HFFc6 (cell line): ENCODE results near the gene TMCO4. TPM values are rescaled to one million over a fixed set of nuclear protein-coding genes. Genes with fewer than 3 reads are reported as not detected.

Experiments used
- DNase-seq: peaks from one replicate; pipeline ENCODE4 v3.0.0-alpha.2; 2018
- H3K27ac Mint-ChIP-seq: 2 replicates; pipeline ENCODE4 v1.8.0; 2020; ENCODE audit warnings: mild to moderate bottlenecking, mixed read lengths
- H3K27me3 Mint-ChIP-seq: 2 replicates; pipeline ENCODE4 v1.8.0; 2021; ENCODE audit warnings: mild to moderate bottlenecking, moderate library complexity, mixed read lengths; ENCODE audit not compliant: insufficient read depth
- H3K36me3 Mint-ChIP-seq: 2 replicates; pipeline ENCODE4 v1.8.0; 2021; ENCODE audit warnings: low read depth, mixed read lengths
- H3K4me1 Mint-ChIP-seq: 2 replicates; pipeline ENCODE4 v1.8.0; 2020; ENCODE audit warnings: low read depth, mixed read lengths
- H3K4me3 Mint-ChIP-seq: 2 replicates; pipeline ENCODE4 v1.8.0; 2020; ENCODE audit warnings: mild to moderate bottlenecking, moderate library complexity, mixed read lengths
- H3K9me3 Mint-ChIP-seq: 2 replicates; pipeline ENCODE4 v1.8.0; 2020; ENCODE audit warnings: mild to moderate bottlenecking, mixed read lengths
- total RNA-seq, 6 experiments: library from RNA; stranded (reverse); fragmentation: NEBNext Ultra II Directional; extraction: Animal tissue kit (Norgen Biotek cat#: 25700); gene quantifications; 2 replicates in 1 of 6; 3 replicates in 5 of 6; pipeline ENCODE4 v1.2.3, GENCODE V29; 2021
- TF ChIP-seq, protein P1 (sequence below): fragments of 200-600 bp; sonication (generic); IDR thresholded peaks from 2 replicates; pipeline ENCODE4 v1.5.0; 2021; ENCODE audit warnings: antibody characterized with exemption, mild to moderate bottlenecking

The TMCO4 gene
- total RNA-seq, 6 experiments from 2014 or later, result 17.4 to 30.6 (median 27.8) TPM

DNA sequence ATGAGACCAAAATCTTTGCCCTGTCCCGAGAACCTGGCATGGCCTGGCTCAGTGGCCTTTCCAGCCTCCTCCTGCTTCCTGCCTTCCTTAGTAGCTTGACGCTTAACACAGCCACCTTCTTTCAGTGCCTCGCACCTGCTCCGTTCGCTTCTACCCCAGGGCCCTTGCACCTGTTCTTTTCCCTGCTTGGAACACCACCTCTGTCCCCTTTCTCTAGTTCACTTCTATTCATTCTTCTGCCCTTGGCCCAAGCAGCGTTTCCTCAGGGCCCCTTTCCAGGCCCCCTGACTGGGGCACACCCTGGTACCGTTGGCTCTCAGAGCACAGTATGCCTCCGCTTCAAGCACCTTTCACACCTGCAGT, 144.0 kb downstream of the TMCO4 start:
- H3K4me3 Mint-ChIP-seq, result no peak overlapping the region
- no peak overlapping the region for H3K27ac Mint-ChIP-seq
- TF ChIP-seq, protein P1, sequence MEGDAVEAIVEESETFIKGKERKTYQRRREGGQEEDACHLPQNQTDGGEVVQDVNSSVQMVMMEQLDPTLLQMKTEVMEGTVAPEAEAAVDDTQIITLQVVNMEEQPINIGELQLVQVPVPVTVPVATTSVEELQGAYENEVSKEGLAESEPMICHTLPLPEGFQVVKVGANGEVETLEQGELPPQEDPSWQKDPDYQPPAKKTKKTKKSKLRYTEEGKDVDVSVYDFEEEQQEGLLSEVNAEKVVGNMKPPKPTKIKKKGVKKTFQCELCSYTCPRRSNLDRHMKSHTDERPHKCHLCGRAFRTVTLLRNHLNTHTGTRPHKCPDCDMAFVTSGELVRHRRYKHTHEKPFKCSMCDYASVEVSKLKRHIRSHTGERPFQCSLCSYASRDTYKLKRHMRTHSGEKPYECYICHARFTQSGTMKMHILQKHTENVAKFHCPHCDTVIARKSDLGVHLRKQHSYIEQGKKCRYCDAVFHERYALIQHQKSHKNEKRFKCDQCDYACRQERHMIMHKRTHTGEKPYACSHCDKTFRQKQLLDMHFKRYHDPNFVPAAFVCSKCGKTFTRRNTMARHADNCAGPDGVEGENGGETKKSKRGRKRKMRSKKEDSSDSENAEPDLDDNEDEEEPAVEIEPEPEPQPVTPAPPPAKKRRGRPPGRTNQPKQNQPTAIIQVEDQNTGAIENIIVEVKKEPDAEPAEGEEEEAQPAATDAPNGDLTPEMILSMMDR, result no peak
- peaks cover 60% of the 10 kb centered on the region for H3K4me1 Mint-ChIP-seq
- DNase-seq, result no peak
- H3K27me3 Mint-ChIP-seq, result peaks cover 2% of the 10 kb centered on the region; the same call in 1 of the 2 replicates
- no peaks in the 10 kb centered on the region for H3K9me3 Mint-ChIP-seq
- H3K36me3 Mint-ChIP-seq, result peaks cover 5% of the 10 kb centered on the region; the same call in 1 of the 2 replicates

DNA sequence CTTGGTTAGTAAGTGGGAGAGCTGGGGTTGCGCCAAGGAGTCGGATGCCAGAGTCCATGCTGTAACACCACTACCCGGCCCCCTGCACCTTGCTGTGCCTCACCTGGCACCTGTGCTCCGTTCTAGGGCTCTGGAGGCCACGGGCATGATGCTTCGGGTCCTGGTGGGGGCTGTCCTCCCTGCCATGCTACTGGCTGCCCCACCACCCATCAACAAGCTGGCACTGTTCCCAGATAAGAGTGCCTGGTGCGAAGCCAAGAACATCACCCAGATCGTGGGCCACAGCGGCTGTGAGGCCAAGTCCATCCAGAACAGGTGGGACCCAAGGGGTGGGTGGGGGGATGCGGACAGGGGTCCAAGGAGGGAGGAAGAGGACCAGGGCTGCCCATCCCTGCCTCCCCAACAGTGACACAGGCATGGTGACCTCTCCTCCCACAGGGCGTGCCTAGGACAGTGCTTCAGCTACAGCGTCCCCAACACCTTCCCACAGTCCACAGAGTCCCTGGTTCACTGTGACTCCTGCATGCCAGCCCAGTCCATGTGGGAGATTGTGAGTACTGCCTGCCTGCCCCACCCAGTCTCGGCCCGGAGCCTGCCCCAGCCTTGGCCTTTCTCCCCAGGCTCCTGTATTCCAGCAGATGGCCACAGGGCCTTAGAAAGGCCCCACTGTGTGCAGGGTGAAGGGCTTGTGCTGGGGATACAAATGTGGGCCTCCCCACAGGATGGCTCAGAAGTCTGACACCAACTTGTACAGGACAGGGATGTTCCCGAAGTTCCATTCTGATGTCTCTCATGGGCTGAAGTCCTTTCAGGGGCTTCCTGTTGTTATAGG, 144.6 kb downstream of the TMCO4 start:
- peaks cover 60% of the 10 kb centered on the region for H3K4me1 Mint-ChIP-seq
- DNase-seq, result no peak
- peaks cover 2% of the 10 kb centered on the region; the same call in 1 of the 2 replicates for H3K27me3 Mint-ChIP-seq
- TF ChIP-seq, protein P1, result no peak
- H3K9me3 Mint-ChIP-seq, result no peaks in the 10 kb centered on the region
- H3K36me3 Mint-ChIP-seq, result peaks cover 5% of the 10 kb centered on the region; the same call in 1 of the 2 replicates
- peak overlapping the region; percentile 75; the same call in 1 of the 2 replicates for H3K27ac Mint-ChIP-seq
- H3K4me3 Mint-ChIP-seq, result no peak overlapping the region

DNA sequence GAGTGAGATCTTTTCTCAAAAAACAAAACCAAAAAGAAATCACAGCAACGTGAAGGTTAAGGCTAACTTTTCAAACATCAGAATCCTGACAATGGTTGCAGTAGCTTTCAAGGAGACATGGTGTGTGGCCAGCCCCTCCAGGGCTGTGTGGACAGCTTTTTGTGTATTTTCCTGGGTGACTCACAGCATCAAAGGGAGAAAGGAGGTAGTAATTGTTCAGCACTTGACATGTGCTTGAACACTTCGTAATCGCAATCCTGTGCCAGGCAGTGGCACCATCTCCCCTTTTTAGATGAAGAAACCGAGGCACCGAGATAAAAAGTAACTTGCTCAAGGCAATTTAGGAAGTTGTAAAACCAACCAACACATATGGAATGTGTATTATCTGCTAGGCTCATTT, 145.3 kb downstream of the TMCO4 start:
- Mint-ChIP-seq H3K27me3 (peaks cover 2% of the 10 kb centered on the region; the same call in 1 of the 2 replicates), H3K36me3 (peaks cover 5% of the 10 kb centered on the region; the same call in 1 of the 2 replicates), H3K4me3 (no peak overlapping the region; the same call in 1 of the 2 replicates), H3K4me1 (peaks cover 59% of the 10 kb centered on the region), H3K27ac (peak overlapping the region; percentile 75; the same call in 1 of the 2 replicates), H3K9me3 (no peaks in the 10 kb centered on the region)
- TF ChIP-seq, protein P1, result no peak
- DNase-seq, result peak; percentile 46

DNA sequence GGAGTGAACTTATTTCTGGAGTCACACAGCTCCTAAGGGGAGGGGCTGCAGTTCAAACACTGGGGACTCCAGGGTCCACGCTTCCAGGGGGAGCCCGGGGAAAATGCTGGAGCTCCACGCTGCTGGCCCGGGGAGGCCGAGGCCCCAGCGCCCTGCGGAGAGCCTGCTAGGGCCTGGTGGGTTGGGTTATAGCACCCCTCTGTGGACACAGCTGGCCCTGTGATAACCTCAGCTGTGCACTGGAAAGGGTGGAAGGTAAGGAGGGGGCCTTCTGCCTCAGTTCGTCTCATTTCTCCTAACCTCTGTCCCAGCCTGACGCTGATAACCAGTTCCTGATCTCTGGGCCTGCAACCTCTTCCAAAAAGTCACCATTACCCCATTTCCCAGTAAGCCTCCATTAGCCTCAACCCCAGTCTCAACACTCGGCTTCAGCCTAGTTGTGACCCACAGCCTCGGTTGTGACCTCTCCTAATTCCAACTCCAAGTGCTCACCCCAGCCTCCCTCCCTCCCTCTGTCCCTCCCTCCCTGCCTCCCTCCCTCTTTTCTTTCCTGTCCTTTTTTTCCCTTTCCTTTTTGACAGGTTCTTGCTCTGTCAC, 148.5 kb downstream of the TMCO4 start:
- H3K4me3 Mint-ChIP-seq, result peak overlapping the region; percentile 35; the same call in 1 of the 2 replicates
- peaks cover 71% of the 10 kb centered on the region for H3K4me1 Mint-ChIP-seq
- H3K9me3 Mint-ChIP-seq, result no peaks in the 10 kb centered on the region
- peak; percentile 48 for DNase-seq
- H3K27ac Mint-ChIP-seq, result peak overlapping the region; percentile 84
- TF ChIP-seq, protein P1, result peak; percentile 83
- peaks cover 5% of the 10 kb centered on the region; the same call in 1 of the 2 replicates for H3K36me3 Mint-ChIP-seq
- 0 out of 2 replicates have a peak, but pooled peaks cover 2% of the 10 kb centered on the region for H3K27me3 Mint-ChIP-seq

DNA sequence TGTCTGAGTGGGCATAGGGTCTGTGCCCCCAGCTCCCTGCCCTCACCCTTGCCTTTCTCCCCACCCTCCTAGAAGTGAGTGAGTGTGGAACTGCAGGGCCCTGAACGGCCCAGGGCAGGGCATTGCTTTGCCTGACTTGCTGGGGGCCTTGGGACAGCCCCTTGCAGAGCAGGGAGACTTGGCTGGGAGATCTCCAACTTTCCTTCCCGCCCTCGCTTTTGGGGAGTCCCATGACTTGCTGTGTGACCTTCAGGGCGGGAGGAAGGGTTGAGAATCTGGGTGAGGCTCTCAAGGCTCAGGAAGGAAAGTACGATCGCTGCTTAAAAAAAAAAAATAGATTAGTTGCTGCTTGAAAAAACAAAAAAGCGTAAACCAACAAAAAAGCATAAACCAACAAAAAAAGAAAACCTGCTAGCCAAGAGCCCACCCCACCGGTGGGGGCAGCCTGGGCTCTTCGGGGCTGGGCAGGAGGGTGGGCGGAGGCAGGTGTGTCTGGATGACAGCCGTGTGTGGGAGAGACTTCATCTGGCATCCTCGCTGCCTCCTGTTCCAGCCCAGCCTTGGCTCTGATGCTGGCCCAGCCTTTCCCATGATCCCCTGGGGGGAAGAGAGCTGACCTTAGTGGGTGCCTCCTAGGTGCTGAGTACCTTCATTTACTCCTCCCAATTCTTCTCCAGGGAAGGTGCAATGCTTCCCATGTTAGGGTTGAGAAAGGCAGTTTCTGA, 149.1 kb downstream of the TMCO4 start:
- peaks cover under 1% of the 10 kb centered on the region; the same call in 1 of the 2 replicates for H3K36me3 Mint-ChIP-seq
- H3K4me1 Mint-ChIP-seq, result peaks cover 78% of the 10 kb centered on the region
- no peak overlapping the region; the same call in 1 of the 2 replicates for H3K4me3 Mint-ChIP-seq
- H3K27me3 Mint-ChIP-seq, result 0 out of 2 replicates have a peak, but pooled peaks cover 2% of the 10 kb centered on the region
- DNase-seq, result no peak
- no peaks in the 10 kb centered on the region for H3K9me3 Mint-ChIP-seq
- H3K27ac Mint-ChIP-seq, result peak overlapping the region; percentile 84
- TF ChIP-seq, protein P1, result no peak
